ENCODE data around the gene CDH2.

CDH2 gene

DNA sequence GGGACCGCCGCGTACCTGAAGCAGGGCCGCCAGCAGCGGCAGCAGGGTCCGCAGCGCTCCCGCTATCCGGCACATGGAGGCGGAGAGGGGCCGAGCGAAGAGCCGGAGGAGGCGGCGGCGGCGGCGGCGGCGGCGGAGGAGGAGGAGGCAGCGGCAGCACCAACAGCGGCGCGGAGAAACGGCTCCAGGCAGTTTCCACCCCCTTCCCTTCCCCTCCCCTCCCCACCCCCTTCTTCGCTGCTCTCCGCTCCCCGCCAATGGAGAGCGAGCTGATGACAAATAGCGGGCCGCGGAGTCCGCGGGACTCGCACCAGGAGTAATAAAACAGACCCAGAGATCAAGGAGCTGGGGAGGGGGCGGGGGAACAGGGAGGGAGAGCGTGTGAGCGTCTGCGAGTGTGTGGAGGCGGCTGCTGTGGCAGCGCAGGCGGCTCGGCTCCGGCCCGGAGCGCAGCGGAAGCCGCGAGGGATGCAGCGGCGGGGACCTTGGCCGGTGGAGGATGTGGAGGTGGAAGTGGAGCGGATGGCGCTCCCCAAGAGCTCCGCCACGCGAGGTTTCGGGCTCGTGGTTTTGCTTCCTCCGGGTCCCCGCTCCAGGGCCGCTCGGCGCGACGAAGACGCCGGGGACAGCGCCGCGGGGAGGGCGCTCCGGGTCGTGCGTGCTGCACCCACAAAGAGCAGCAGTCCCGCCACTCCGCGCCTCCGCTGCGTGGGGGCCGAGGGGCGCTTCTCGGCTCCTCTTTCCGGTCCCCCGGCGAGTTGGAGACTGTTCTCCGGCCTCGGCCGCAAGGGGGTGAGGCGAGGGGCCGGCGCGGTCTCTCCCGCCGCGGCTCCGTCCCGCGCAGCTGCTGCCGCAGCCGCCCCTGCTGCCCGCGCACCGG is at the start of gene CDH2:
CDH2 (minus strand) TSS at position 183 of the 880 bp plus-strand sequence; CDS start at position 75, 108 bp downstream.
- Histone ChIP-seq H3K9ac (ENCODE audit: low read depth, low read length) (no peak within 1 kb of the TSS), H3K4me3 (ENCODE audit: low read depth, low read length) (peak within 1 kb of the TSS; percentile 64), H3K4me1 (ENCODE audit: control insufficient read depth, insufficient read depth, low read length) (peaks cover 10% of the 10 kb centered on the region)

DNA sequence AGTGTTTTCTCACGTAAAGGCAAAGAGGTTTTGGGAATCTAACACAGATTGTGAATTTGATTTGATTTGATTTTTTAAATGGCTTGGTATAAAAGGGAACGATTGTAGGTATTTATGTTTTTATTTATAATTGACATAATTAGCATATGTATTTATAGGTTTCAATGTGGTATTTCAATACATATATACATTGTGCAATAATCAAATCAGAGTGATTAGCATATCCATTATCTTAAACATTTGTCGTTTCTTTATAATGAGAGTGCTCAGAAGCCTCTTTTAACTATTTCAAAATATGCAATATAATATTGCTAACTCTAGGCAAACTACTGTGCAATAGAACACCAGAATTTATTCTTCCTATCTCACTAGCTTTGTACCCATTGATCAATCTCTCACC is 35.1 kb upstream of the CDH2 start:
- H3K27me3 ChIP-seq (ENCODE audit: control insufficient read depth, insufficient read depth, low read length), result no peaks in the 10 kb centered on the region
- no peaks in the 10 kb centered on the region for H3K4me1 ChIP-seq (ENCODE audit: control insufficient read depth, insufficient read depth, low read length)
- no peak overlapping the region for H3K9ac ChIP-seq (ENCODE audit: low read depth, low read length)
- no peaks in the 10 kb centered on the region for H3K9me3 ChIP-seq (ENCODE audit: control insufficient read depth, insufficient read depth, low read length)
- H3K4me3 ChIP-seq (ENCODE audit: low read depth, low read length), result no peak overlapping the region
- H3K36me3 ChIP-seq (ENCODE audit: control insufficient read depth, insufficient read depth, low read length), result no peaks in the 10 kb centered on the region

More for the DNA sequence above, at the start of gene CDH2:
- Histone ChIP-seq H3K9me3 (ENCODE audit: control insufficient read depth, insufficient read depth, low read length) (no peaks in the 10 kb centered on the region), H3K27me3 (ENCODE audit: control insufficient read depth, insufficient read depth, low read length) (peaks cover 53% of the 10 kb centered on the region), H3K36me3 (ENCODE audit: control insufficient read depth, insufficient read depth, low read length) (no peaks in the 10 kb centered on the region)

DNA sequence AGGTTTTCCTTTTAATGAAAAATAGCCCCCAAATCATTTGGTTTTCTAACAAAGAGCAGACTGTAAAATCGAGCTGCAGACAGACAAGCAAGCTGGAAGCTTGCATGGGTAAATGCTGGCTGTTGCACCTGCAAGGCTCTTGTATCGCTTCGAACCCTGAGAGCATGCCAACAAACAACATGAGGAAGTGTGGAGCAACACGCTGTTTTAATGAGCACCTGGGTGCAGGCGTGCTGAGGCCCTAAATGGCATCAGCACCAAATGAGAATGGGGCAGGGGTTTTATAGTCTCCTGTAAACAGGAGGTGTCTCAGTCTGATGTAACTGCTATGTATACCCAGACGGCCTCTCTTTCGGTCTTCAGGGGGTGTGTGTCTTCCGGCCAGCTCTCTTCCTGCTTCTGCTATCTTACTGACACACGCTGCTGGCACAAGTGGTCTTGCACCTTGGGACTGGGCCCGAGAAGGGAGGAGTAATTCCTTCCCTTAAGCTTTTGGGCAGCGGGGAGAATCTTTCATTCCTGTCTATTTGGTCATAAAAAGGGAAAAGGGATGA is 31.9 kb upstream of the CDH2 start:
- H3K36me3 ChIP-seq (ENCODE audit: control insufficient read depth, insufficient read depth, low read length), result no peaks in the 10 kb centered on the region
- H3K9me3 ChIP-seq (ENCODE audit: control insufficient read depth, insufficient read depth, low read length), result no peaks in the 10 kb centered on the region
- H3K4me1 ChIP-seq (ENCODE audit: control insufficient read depth, insufficient read depth, low read length), result no peaks in the 10 kb centered on the region
- no peak overlapping the region for H3K4me3 ChIP-seq (ENCODE audit: low read depth, low read length)
- no peak overlapping the region for H3K9ac ChIP-seq (ENCODE audit: low read depth, low read length)
- no peaks in the 10 kb centered on the region for H3K27me3 ChIP-seq (ENCODE audit: control insufficient read depth, insufficient read depth, low read length)

GRCh38 chr18:28208268-28208667 is 31.3 kb upstream of the CDH2 start:
- Histone ChIP-seq H3K27me3 (ENCODE audit: control insufficient read depth, insufficient read depth, low read length) (no peaks in the 10 kb centered on the region), H3K9ac (ENCODE audit: low read depth, low read length) (no peak overlapping the region), H3K36me3 (ENCODE audit: control insufficient read depth, insufficient read depth, low read length) (no peaks in the 10 kb centered on the region), H3K9me3 (ENCODE audit: control insufficient read depth, insufficient read depth, low read length) (no peaks in the 10 kb centered on the region), H3K4me1 (ENCODE audit: control insufficient read depth, insufficient read depth, low read length) (no peaks in the 10 kb centered on the region), H3K4me3 (ENCODE audit: low read depth, low read length) (no peak overlapping the region)

- Histone ChIP-seq H3K9ac (ENCODE audit: low read depth, low read length) (no peak overlapping the region), H3K27me3 (ENCODE audit: control insufficient read depth, insufficient read depth, low read length) (no peaks in the 10 kb centered on the region), H3K4me3 (ENCODE audit: low read depth, low read length) (no peak overlapping the region), H3K9me3 (ENCODE audit: control insufficient read depth, insufficient read depth, low read length) (no peaks in the 10 kb centered on the region), H3K4me1 (ENCODE audit: control insufficient read depth, insufficient read depth, low read length) (no peaks in the 10 kb centered on the region), H3K36me3 (ENCODE audit: control insufficient read depth, insufficient read depth, low read length) (no peaks in the 10 kb centered on the region)
These were observed 27.2 kb upstream of the CDH2 start for GRCh38 chr18:28204154-28204553.

GRCh38 chr18:28201056-28201455 is 24.1 kb upstream of the CDH2 start:
- Histone ChIP-seq H3K27me3 (ENCODE audit: control insufficient read depth, insufficient read depth, low read length) (no peaks in the 10 kb centered on the region), H3K9ac (ENCODE audit: low read depth, low read length) (no peak overlapping the region), H3K9me3 (ENCODE audit: control insufficient read depth, insufficient read depth, low read length) (no peaks in the 10 kb centered on the region), H3K4me3 (ENCODE audit: low read depth, low read length) (no peak overlapping the region), H3K4me1 (ENCODE audit: control insufficient read depth, insufficient read depth, low read length) (no peaks in the 10 kb centered on the region), H3K36me3 (ENCODE audit: control insufficient read depth, insufficient read depth, low read length) (no peaks in the 10 kb centered on the region)

- Histone ChIP-seq H3K36me3 (ENCODE audit: control insufficient read depth, insufficient read depth, low read length) (no peaks in the 10 kb centered on the region), H3K9me3 (ENCODE audit: control insufficient read depth, insufficient read depth, low read length) (no peaks in the 10 kb centered on the region), H3K4me1 (ENCODE audit: control insufficient read depth, insufficient read depth, low read length) (no peaks in the 10 kb centered on the region)
These were observed 21.7 kb upstream of the CDH2 start for GRCh38 chr18:28198620-28199019.

GRCh38 chr18:28193177-28193778 is 16.3 kb upstream of the CDH2 start:
- no peaks in the 10 kb centered on the region for H3K36me3 ChIP-seq (ENCODE audit: control insufficient read depth, insufficient read depth, low read length)

More at GRCh38 chr18:28198620-28199019, 21.7 kb upstream of the CDH2 start:
- no peak overlapping the region for H3K4me3 ChIP-seq (ENCODE audit: low read depth, low read length)
- H3K27me3 ChIP-seq (ENCODE audit: control insufficient read depth, insufficient read depth, low read length), result no peaks in the 10 kb centered on the region
- no peak overlapping the region for H3K9ac ChIP-seq (ENCODE audit: low read depth, low read length)

GRCh38 chr18:28189400-28190239 is 12.7 kb upstream of the CDH2 start:
- no peak overlapping the region for H3K4me3 ChIP-seq (ENCODE audit: low read depth, low read length)
- H3K9ac ChIP-seq (ENCODE audit: low read depth, low read length), result no peak overlapping the region
- no peaks in the 10 kb centered on the region for H3K9me3 ChIP-seq (ENCODE audit: control insufficient read depth, insufficient read depth, low read length)

More at GRCh38 chr18:28193177-28193778, 16.3 kb upstream of the CDH2 start:
- Histone ChIP-seq H3K9me3 (ENCODE audit: control insufficient read depth, insufficient read depth, low read length) (no peaks in the 10 kb centered on the region), H3K9ac (ENCODE audit: low read depth, low read length) (no peak overlapping the region), H3K4me3 (ENCODE audit: low read depth, low read length) (no peak overlapping the region), H3K27me3 (ENCODE audit: control insufficient read depth, insufficient read depth, low read length) (no peaks in the 10 kb centered on the region), H3K4me1 (ENCODE audit: control insufficient read depth, insufficient read depth, low read length) (no peaks in the 10 kb centered on the region)

GRCh38 chr18:28185121-28185520 is 8.2 kb upstream of the CDH2 start:
- Histone ChIP-seq H3K27me3 (ENCODE audit: control insufficient read depth, insufficient read depth, low read length) (peaks cover 7% of the 10 kb centered on the region), H3K36me3 (ENCODE audit: control insufficient read depth, insufficient read depth, low read length) (no peaks in the 10 kb centered on the region)

More at GRCh38 chr18:28189400-28190239, 12.7 kb upstream of the CDH2 start:
- H3K27me3 ChIP-seq (ENCODE audit: control insufficient read depth, insufficient read depth, low read length), result no peaks in the 10 kb centered on the region
- H3K36me3 ChIP-seq (ENCODE audit: control insufficient read depth, insufficient read depth, low read length), result no peaks in the 10 kb centered on the region
- H3K4me1 ChIP-seq (ENCODE audit: control insufficient read depth, insufficient read depth, low read length), result no peaks in the 10 kb centered on the region

DNA sequence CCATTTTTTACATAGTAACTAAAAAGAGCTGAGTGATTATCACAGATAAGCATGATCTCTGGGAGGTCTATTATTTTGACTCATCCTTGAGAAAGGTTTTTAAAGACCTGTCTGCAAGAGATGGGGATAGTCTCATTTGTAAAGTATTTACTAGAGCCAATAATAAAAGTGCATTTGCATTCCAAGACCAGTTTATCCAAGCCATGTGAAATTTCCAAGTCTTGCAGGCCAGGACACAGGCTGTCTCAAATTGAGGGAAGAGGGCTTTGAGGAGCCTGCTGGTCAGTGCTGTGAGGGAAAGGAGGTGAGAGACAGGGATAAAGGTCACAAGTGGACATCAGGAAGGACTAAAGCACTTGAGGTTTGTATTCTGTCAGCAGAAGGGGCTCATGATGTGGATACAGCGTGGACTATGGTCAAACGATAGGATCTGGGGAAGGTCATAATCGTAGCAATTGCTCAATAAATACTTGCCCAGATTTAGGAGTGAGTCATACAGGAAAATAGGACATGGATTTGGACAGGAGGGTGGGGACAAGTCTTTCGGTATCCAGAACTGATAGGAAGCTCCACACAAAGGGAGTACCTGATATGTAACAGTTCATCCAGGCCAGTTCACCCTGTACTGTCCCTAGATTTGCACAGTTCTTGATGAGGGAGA is 6.6 kb upstream of the CDH2 start:
- H3K9me3 ChIP-seq (ENCODE audit: control insufficient read depth, insufficient read depth, low read length), result no peaks in the 10 kb centered on the region
- no peak overlapping the region for H3K4me3 ChIP-seq (ENCODE audit: low read depth, low read length)
- no peak overlapping the region for H3K9ac ChIP-seq (ENCODE audit: low read depth, low read length)
- peaks cover 16% of the 10 kb centered on the region for H3K27me3 ChIP-seq (ENCODE audit: control insufficient read depth, insufficient read depth, low read length)
- H3K4me1 ChIP-seq (ENCODE audit: control insufficient read depth, insufficient read depth, low read length), result peaks cover 8% of the 10 kb centered on the region
- H3K36me3 ChIP-seq (ENCODE audit: control insufficient read depth, insufficient read depth, low read length), result no peaks in the 10 kb centered on the region

More at GRCh38 chr18:28185121-28185520, 8.2 kb upstream of the CDH2 start:
- H3K9me3 ChIP-seq (ENCODE audit: control insufficient read depth, insufficient read depth, low read length), result no peaks in the 10 kb centered on the region
- H3K4me3 ChIP-seq (ENCODE audit: low read depth, low read length), result no peak overlapping the region
- H3K9ac ChIP-seq (ENCODE audit: low read depth, low read length), result no peak overlapping the region
- H3K4me1 ChIP-seq (ENCODE audit: control insufficient read depth, insufficient read depth, low read length), result peaks cover 7% of the 10 kb centered on the region

All from iPS-15b (cell line).